K562 (cell line): Measurements from ENCODE around the gene ZFAND3. TPM values are rescaled to one million over a fixed set of nuclear protein-coding genes. Genes with fewer than 3 reads are reported as not detected.

Experiments
- ATAC-seq: fragments of 200-7000 bp; cut with Tn5 transposase; 3 replicates; pipeline ENCODE4 v1.9.1; 2020; ENCODE audit warnings: moderate library complexity
- BruUV-seq: library from RNA; stranded (reverse); fragments of 400-500 nt; replicated peaks from 2 replicates; lab custom pipeline; 2021; lab: Mats Ljungman, UMichigan
- CTCF ChIA-PET: fragments of 300-600 bp; formaldehyde crosslinking; extraction: SDS; loops from one replicate; lab custom pipeline; 2021; ENCODE audit warnings: low intra/inter-chr PET ratio; lab: Yijun Ruan, JAX
- POLR2A ChIA-PET: fragments of 300-600, 350-650 bp; sonication (Branson Sonifier 250); formaldehyde crosslinking; extraction: SDS; loops from one replicate; lab custom pipeline; 2021; ENCODE audit warnings: antibody characterized with exemption, inconsistent platforms; lab: Yijun Ruan, JAX
- DNase-seq, 4 experiments: peaks; one replicate each; pipeline versions ENCODE4 v3.0.0 to v3.0.0-alpha.2; 2011 to 2018; ENCODE audit warnings: low spot score in 3 of 4, mixed read lengths in 3 of 4; ENCODE audit errors: extremely low read depth in 1 of 4
- FAIRE-seq: peaks from 2 replicates; lab custom pipeline; 2011; peaks lifted over from hg19 to GRCh38; lab: Jason Lieb, UNC
- H2AFZ ChIP-seq: 2 replicates; pipeline ENCODE4 v1.6.0; 2011; ENCODE audit warnings: low read depth, low read length, control low read depth, inconsistent platforms
- H3K27ac ChIP-seq: fragments of 200-600 bp; 3 replicates; pipeline ENCODE4 v1.8.0; 2011; ENCODE audit warnings: low read depth, mild to moderate bottlenecking, control low read depth, inconsistent platforms, low read length, moderate library complexity, mixed read lengths; ENCODE audit errors: extremely low read depth
- H3K27me3 ChIP-seq, 2 experiments: fragments of 300-600 bp in 1 of 2; 2 replicates in 1 of 2; 3 replicates in 1 of 2; pipeline versions ENCODE4 v1.6.0 to v1.8.0; 2011; ENCODE audit warnings: inconsistent platforms in 2 of 2, low read length in 2 of 2, mild to moderate bottlenecking in 1 of 2, mixed read lengths in 1 of 2, moderate library complexity in 1 of 2; ENCODE audit not compliant: control insufficient read depth in 2 of 2, insufficient read depth in 2 of 2
- H3K36me3 ChIP-seq: fragments of 300-600 bp; 3 replicates; pipeline ENCODE4 v1.8.0; 2011; ENCODE audit warnings: mild to moderate bottlenecking, low read length, inconsistent platforms; ENCODE audit not compliant: control insufficient read depth, insufficient read depth
- H3K4me1 ChIP-seq, 2 experiments: fragments of 200-600 bp in 1 of 2; replicated peaks in 1 of 2; 2 replicates in 1 of 2; 3 replicates in 1 of 2; pipeline versions ENCODE4 v1.5.1 to v1.8.0; 2011; ENCODE audit warnings: inconsistent platforms in 2 of 2, low read length in 2 of 2, mild to moderate bottlenecking in 1 of 2, mixed read lengths in 1 of 2, moderate library complexity in 1 of 2; ENCODE audit not compliant: control insufficient read depth in 2 of 2, insufficient read depth in 2 of 2
- H3K4me2 ChIP-seq: 2 replicates; pipeline ENCODE4 v1.6.1; 2011; ENCODE audit warnings: low read length, control low read depth, inconsistent platforms, mixed read lengths; ENCODE audit not compliant: insufficient read depth
- H3K4me3 ChIP-seq: fragments of 200-600 bp; sonication (generic), shearing (Covaris generic); 2 replicates; pipeline ENCODE4 v1.5.1; 2016; ENCODE audit warnings: control low read depth, inconsistent platforms
- H3K79me2 ChIP-seq: fragments of 200-600 bp; 3 replicates; pipeline ENCODE4 v1.8.0; 2011; ENCODE audit warnings: low read length, inconsistent platforms; ENCODE audit not compliant: control insufficient read depth, insufficient read depth
- H3K9ac ChIP-seq, 2 experiments: 2 replicates each; pipeline versions ENCODE4 v1.6.0 to v1.6.1; 2011; ENCODE audit warnings: low read depth in 2 of 2, low read length in 2 of 2, control low read depth in 1 of 2, inconsistent platforms in 1 of 2, mild to moderate bottlenecking in 1 of 2, mixed read lengths in 1 of 2; ENCODE audit not compliant: insufficient read depth in 1 of 2
- H3K9me1 ChIP-seq: one replicate; pipeline ENCODE4 v1.6.0; 2011; ENCODE audit warnings: inconsistent platforms, mild to moderate bottlenecking, low read length, moderate library complexity; ENCODE audit not compliant: control insufficient read depth, insufficient read depth
- H3K9me3 ChIP-seq: replicated peaks from 2 replicates; pipeline ENCODE4 v1.5.1; 2011; ENCODE audit warnings: low read depth, low read length, inconsistent platforms; ENCODE audit not compliant: control insufficient read depth, insufficient read depth
- H4K20me1 ChIP-seq: replicated peaks from 2 replicates; pipeline ENCODE4 v1.6.1; 2011; ENCODE audit warnings: low read length, inconsistent platforms, mixed read lengths; ENCODE audit not compliant: control insufficient read depth, insufficient read depth
- ADNP ChIP-seq: fragments of 200-800 bp; sonication (Bioruptor generic); IDR thresholded peaks from 2 replicates; pipeline ENCODE4 v1.6.1; 2016; ENCODE audit warnings: missing genetic modification characterization, missing compliant biosample characterization
- C11orf30 ChIP-seq: fragments of 450-650 bp; IDR thresholded peaks from 2 replicates; pipeline ENCODE4 v1.6.1; 2016; ENCODE audit warnings: low read depth, mild to moderate bottlenecking
- CREB3L1 ChIP-seq: fragments of 450-650 bp; IDR thresholded peaks from 2 replicates; pipeline ENCODE4 v1.6.1; 2014; ENCODE audit warnings: low read depth, mild to moderate bottlenecking, moderate library complexity, borderline replicate concordance
- ELF1 ChIP-seq: fragments of 200-800 bp; sonication (Bioruptor generic); IDR thresholded peaks from 2 replicates; pipeline ENCODE4 v1.6.1; 2016; ENCODE audit warnings: missing genetic modification characterization, missing compliant biosample characterization
- HNRNPK ChIP-seq: fragments of 200-400 bp; formaldehyde crosslinking; IDR thresholded peaks from one replicate; pipeline ENCODE4 v1.6.1; 2018; ENCODE audit warnings: mild to moderate bottlenecking, low read depth, low read length; ENCODE audit not compliant: poor library complexity, severe bottlenecking
- RAD21 ChIP-seq, 2 experiments: fragments of 250-450 bp in 1 of 2; fragments of 450-650 bp in 1 of 2; sonication (Bioruptor Pico) in 1 of 2; formaldehyde crosslinking in 1 of 2; IDR thresholded peaks in 1 of 2; conservative IDR thresholded peaks in 1 of 2; 2 replicates each; pipeline versions ENCODE4 v1.4.0 to v1.8.0; 2020 to 2022; ENCODE audit warnings: mild to moderate bottlenecking in 2 of 2, moderate library complexity in 1 of 2
- SIX5 ChIP-seq, 2 experiments: IDR thresholded peaks; 2 replicates each; pipeline ENCODE4 v1.6.1; 2011; ENCODE audit warnings: low read length in 2 of 2, borderline replicate concordance in 1 of 2, low read depth in 1 of 2, mild to moderate bottlenecking in 1 of 2, moderate library complexity in 1 of 2; ENCODE audit not compliant: insufficient read depth in 1 of 2
- XRCC4 ChIP-seq: IDR thresholded peaks from one replicate; pipeline ENCODE4 v1.6.1; 2011; ENCODE audit not compliant: insufficient read depth, insufficient read length; ENCODE audit errors: extremely low read depth
- ZBTB7A ChIP-seq: IDR thresholded peaks from 2 replicates; pipeline ENCODE4 v1.6.1; 2011; ENCODE audit warnings: low read depth, mild to moderate bottlenecking, low read length, moderate library complexity, borderline replicate concordance; ENCODE audit not compliant: control insufficient read depth
- WGBS: fragments of 100-300 bp; shearing (Covaris generic); methylation state at CpG from one replicate; pipeline ENCODE4 v1.1.6; 2016; ENCODE audit warnings: low coverage, mixed read lengths; ENCODE audit not compliant: insufficient coverage; ENCODE audit errors: missing lambda C conversion rate; 5-methylcytosine and 5-hydroxymethylcytosine counted together
- in situ Hi-C: fragments of 300-500 bp; cut with MboI; formaldehyde crosslinking; loops from 4 replicates; pipeline ENCODE4 v1.15.0; 2018; ENCODE audit warnings: inconsistent platforms, mixed read lengths
- intact Hi-C: fragments of 100-400 bp; cut with micrococcal nuclease; formaldehyde crosslinking; loops from 2 replicates; pipeline ENCODE4 v1.14.2; 2022
- polyA plus RNA-seq, 8 experiments: library from polyadenylated mRNA; depleted of rRNA in 4 of 8; stranded (reverse) in 5 of 8; unstranded in 3 of 8; fragments of >200 nt; fragmentation: Nextera tagmentation in 2 of 8; fragmentation: Illumina TruSeq in 1 of 8; extraction: Ambion mirVana in 2 of 8; extraction: Trizol in 1 of 8; gene quantifications; 2 replicates each; pipeline versions ENCODE4 v1.2.1 to v1.2.3, GENCODE V29; 2011 to 2014; ENCODE audit warnings: inconsistent platforms in 1 of 8, missing spikeins in 1 of 8
- total RNA-seq, 7 experiments: library from RNA; depleted of rRNA in 6 of 7; stranded (reverse); fragments of >200 nt in 6 of 7; fragmentation: Illumina TruSeq in 2 of 7; extraction: Trizol in 2 of 7; gene quantifications; 2 replicates each; pipeline versions ENCODE4 v1.2.1 to v1.2.3, GENCODE V29; 2011 to 2021; ENCODE audit warnings: low replicate concordance in 1 of 7
- TF ChIP-seq, protein P1 (sequence below): fragments of 450-650 bp; conservative IDR thresholded peaks from 2 replicates; pipeline ENCODE4 v1.6.1; 2016; ENCODE audit warnings: missing genetic modification characterization, low read depth, mild to moderate bottlenecking, missing compliant biosample characterization, moderate library complexity

ZFAND3 gene
- total and polyA plus RNA-seq, 9 of the 15 experiments (the other 6 are each of a cell fraction or from before 2014, with no cell fraction given) = 0.81 to 26.6 (median 11.8) TPM

- TF ChIP-seq ELF1 (tag) (no peak), HNRNPK (no peak), CREB3L1 (no peak)
- TF ChIP-seq, protein P1, sequence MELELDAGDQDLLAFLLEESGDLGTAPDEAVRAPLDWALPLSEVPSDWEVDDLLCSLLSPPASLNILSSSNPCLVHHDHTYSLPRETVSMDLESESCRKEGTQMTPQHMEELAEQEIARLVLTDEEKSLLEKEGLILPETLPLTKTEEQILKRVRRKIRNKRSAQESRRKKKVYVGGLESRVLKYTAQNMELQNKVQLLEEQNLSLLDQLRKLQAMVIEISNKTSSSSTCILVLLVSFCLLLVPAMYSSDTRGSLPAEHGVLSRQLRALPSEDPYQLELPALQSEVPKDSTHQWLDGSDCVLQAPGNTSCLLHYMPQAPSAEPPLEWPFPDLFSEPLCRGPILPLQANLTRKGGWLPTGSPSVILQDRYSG (tag) = no peak
- TF ChIP-seq, all 486 proteins: peak for 0
Observed at GRCh38 chr6:37784585-37784967, 35.0 kb upstream of the ZFAND3 start (continued).

GRCh38 chr6:37785002-37785662, 34.4 kb upstream of the ZFAND3 start:
- Histone ChIP-seq H3K9ac (no peak overlapping the region), H2AFZ (no peak overlapping the region), H3K79me2 (no peaks in the 10 kb centered on the region), H3K36me3 (no peaks in the 10 kb centered on the region), H3K9me3 (no peaks in the 10 kb centered on the region), H3K4me3 (no peak overlapping the region), H3K27ac (no peak overlapping the region), H3K9me1 (no peaks in the 10 kb centered on the region), H3K4me2 (no peak overlapping the region), H4K20me1 (peaks cover 4% of the 10 kb centered on the region), H3K27me3 (peaks cover 39 to 76% of the 10 kb centered on the region in 2 experiments), H3K4me1 (peaks cover 0 to 13% of the 10 kb centered on the region in 2 experiments; a peak in 1 of 5 replicates)
- WGBS = 3% methylated on average over 13 of the region's 13 CpGs
- intact Hi-C loops (no loop called here), in situ Hi-C loops (no loop called here)
- ATAC-seq (peak; percentile 52), DNase-seq (no peak), FAIRE-seq (no peak)
- POLR2A ChIA-PET = interaction anchor here (0.6 to 1.0 kb wide), 2 partner anchors 33 to 799 kb away, joined by 3 to 4 read pairs; partner anchors contain the start of gene MTCH1
- no TSS peak for BruUV-seq
- TF ChIP-seq XRCC4 (no peak), C11orf30 (no peak), ZBTB7A (no peak), RAD21 (CRISPR knock-in tag; conservative IDR thresholded peaks at IDR 0.05 in 1 of 2, IDR thresholded peaks at IDR 0.05 in 1 of 2) (no peak), SIX5 (IDR thresholded peaks at IDR 0.05; ENCODE audit: borderline replicate concordance in 1 of 2, insufficient read depth in 1 of 2, low read depth in 1 of 2, low read length in 2 of 2) (no peak), ADNP (tag) (no peak)
- CTCF ChIA-PET = no interaction called here
